Common myeloid progenitor, CD34-positive (primary cell): ENCODE data around the gene NHERF1.

Source experiments
- CTCF ChIA-PET: fragments of 350-600 bp; sonication (Branson Sonifier 250); formaldehyde crosslinking; loops from one replicate; lab custom pipeline; 2021; ENCODE audit warnings: antibody characterized with exemption; lab: Charles Lee
- POLR2A ChIA-PET: fragments of 350-600 bp; sonication (Branson Sonifier 250); formaldehyde crosslinking; loops from one replicate; lab custom pipeline; 2021; ENCODE audit warnings: antibody characterized with exemption; lab: Charles Lee
- DNase-seq, 3 donors: peaks; one replicate each; pipeline versions ENCODE4 v3.0.0 to v3.0.0-alpha.2; 2013
- H3K27ac ChIP-seq, 2 experiments: 1 replicate in 1 of 2; 2 replicates in 1 of 2; pipeline ENCODE4 v1.7.0; 2013; ENCODE audit warnings: inconsistent platforms in 2 of 2, low read length in 2 of 2, mild to moderate bottlenecking in 2 of 2, low read depth in 1 of 2, moderate library complexity in 1 of 2; ENCODE audit not compliant: severe bottlenecking in 2 of 2, insufficient read depth in 1 of 2, poor library complexity in 1 of 2
- H3K27me3 ChIP-seq, 5 experiments: replicated peaks in 2 of 5; 1 replicate in 3 of 5; 2 replicates in 2 of 5; pipeline versions ENCODE4 v1.6.1 to v1.7.0; 2013; ENCODE audit warnings: low read length in 4 of 5, mild to moderate bottlenecking in 2 of 5, moderate library complexity in 2 of 5, inconsistent platforms in 1 of 5; ENCODE audit not compliant: insufficient read depth in 5 of 5, control insufficient read depth in 4 of 5
- H3K36me3 ChIP-seq, 4 experiments: 1 replicate in 2 of 4; 2 replicates in 2 of 4; pipeline versions ENCODE4 v1.6.1 to v1.7.0; 2013; ENCODE audit warnings: low read length in 3 of 4, control low read depth in 1 of 4, mild to moderate bottlenecking in 1 of 4; ENCODE audit not compliant: control insufficient read depth in 4 of 4, insufficient read depth in 4 of 4
- H3K4me1 ChIP-seq, 4 experiments: 1 replicate in 3 of 4; 2 replicates in 1 of 4; pipeline versions ENCODE4 v1.6.1 to v1.7.1; 2013; ENCODE audit warnings: low read length in 3 of 4, mild to moderate bottlenecking in 3 of 4, control low read depth in 1 of 4, inconsistent platforms in 1 of 4, moderate library complexity in 1 of 4; ENCODE audit not compliant: control insufficient read depth in 4 of 4, insufficient read depth in 4 of 4; ENCODE audit errors: control extremely low read depth in 1 of 4
- H3K4me3 ChIP-seq, 7 experiments: 1 replicate in 4 of 7; 2 replicates in 3 of 7; pipeline versions ENCODE4 v1.5.1 to v1.7.0; 2013; ENCODE audit warnings: mild to moderate bottlenecking in 7 of 7, low read length in 6 of 7, moderate library complexity in 6 of 7, inconsistent platforms in 2 of 7, low read depth in 2 of 7, control low read depth in 1 of 7; ENCODE audit not compliant: insufficient read depth in 4 of 7, control insufficient read depth in 1 of 7; ENCODE audit errors: extremely low read depth in 1 of 7
- H3K9me3 ChIP-seq, 5 experiments: 1 replicate in 4 of 5; 2 replicates in 1 of 5; pipeline versions ENCODE4 v1.6.1 to v1.7.1; 2013; ENCODE audit warnings: low read length in 4 of 5, mild to moderate bottlenecking in 2 of 5, inconsistent platforms in 1 of 5, low read depth in 1 of 5, moderate library complexity in 1 of 5; ENCODE audit not compliant: control insufficient read depth in 4 of 5, insufficient read depth in 2 of 5; ENCODE audit errors: control extremely low read depth in 1 of 5
- WGBS: methylation state at CpG from one replicate; pipeline ENCODE4 v1.1.5; 2013; ENCODE audit not compliant: insufficient coverage; 5-methylcytosine and 5-hydroxymethylcytosine counted together

The NHERF1 gene

DNA sequence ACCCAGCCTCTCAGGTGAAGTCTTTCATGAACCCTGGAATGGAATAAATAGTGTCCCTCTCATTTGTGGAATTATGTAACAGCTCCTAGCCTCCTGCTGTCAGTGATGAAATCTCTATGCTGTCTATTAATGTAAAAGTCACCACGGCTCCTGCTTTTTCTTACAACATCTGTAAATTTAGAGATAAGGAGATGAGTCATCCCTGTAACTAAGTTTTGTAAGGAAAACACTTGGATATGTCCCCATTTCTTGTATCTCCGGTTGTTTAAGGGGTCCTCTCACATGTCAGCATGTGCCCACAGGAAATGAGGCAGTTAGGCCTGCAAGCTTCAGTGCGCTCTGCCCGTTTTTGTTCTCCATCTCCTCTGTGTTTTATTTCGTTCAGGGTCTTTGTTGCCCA, 30.5 kb downstream of the NHERF1 start:
- H3K9me3 ChIP-seq, result no peaks in the 10 kb centered on the region
- DNase-seq, result peak in 2 of 3 donors; percentile 45 to 51
- no peak overlapping the region for H3K4me3 ChIP-seq
- no peaks in the 10 kb centered on the region for H3K27me3 ChIP-seq
- peak overlapping the region; percentile 51 to 63 for H3K27ac ChIP-seq
- POLR2A ChIA-PET, result interaction anchor here (1.2 to 2.2 kb wide), 5 partner anchors 8 to 41 kb away, joined by 5 to 14 read pairs (median 7); partner anchors contain the start of gene NHERF1
- 51% methylated on average over 5 of the region's 5 CpGs for WGBS
- peaks cover 20 to 61% (median 48%) of the 10 kb centered on the region in 4 experiments for H3K4me1 ChIP-seq
- CTCF ChIA-PET, result interaction anchor here (0.7 to 14.2 kb wide), 15 partner anchors 9 to 122 kb away, joined by 3 to 154 read pairs (median 7); partner anchors contain the start of genes NHERF1 and RAB37
- peaks cover 0 to 9% (median 3%) of the 10 kb centered on the region in 4 experiments for H3K36me3 ChIP-seq

DNA sequence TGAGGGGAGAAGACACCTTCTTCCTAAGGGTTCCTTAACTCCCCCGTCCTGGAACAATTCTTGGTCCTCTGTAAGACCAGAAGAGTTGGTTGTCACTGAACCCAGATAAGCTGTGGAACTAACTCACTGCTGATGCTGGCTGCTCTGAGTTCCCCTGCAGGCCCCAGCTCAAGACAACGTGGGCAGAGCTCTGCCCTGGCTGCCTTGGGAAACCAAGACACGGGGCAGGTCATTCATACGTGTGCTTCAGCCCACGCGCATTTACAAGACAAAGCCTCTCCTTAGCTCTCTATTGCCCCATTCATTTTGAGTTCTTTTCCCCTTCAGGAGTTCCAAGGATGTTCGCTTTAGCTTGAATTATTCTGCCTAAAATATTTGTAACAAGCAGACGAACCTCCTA, 31.1 kb downstream of the NHERF1 start:
- H3K27ac ChIP-seq, result peak overlapping the region; percentile 51 to 63
- ChIA-PET CTCF (interaction anchor here (0.7 to 14.2 kb wide), 14 partner anchors 9 to 122 kb away, joined by 3 to 154 read pairs (median 8); partner anchors contain the start of genes NHERF1 and RAB37), POLR2A (interaction anchor here (0.9 to 2.2 kb wide), 6 partner anchors 9 to 42 kb away, joined by 3 to 14 read pairs (median 6); partner anchors contain the start of gene NHERF1)
- H3K4me1 ChIP-seq, result peaks cover 20 to 66% (median 53%) of the 10 kb centered on the region in 4 experiments
- H3K4me3 ChIP-seq, result peak overlapping the region in 2 of 7 experiments; percentile 20 to 38
- H3K36me3 ChIP-seq, result peaks cover 0 to 9% (median 2%) of the 10 kb centered on the region in 4 experiments
- no peaks in the 10 kb centered on the region for H3K9me3 ChIP-seq
- H3K27me3 ChIP-seq, result no peaks in the 10 kb centered on the region
- no peak for DNase-seq
- 71% methylated on average over 8 of the region's 8 CpGs for WGBS

GRCh38 chr17:74779948-74780400, 31.5 kb downstream of the NHERF1 start:
- WGBS, result 25% methylated on average over 10 of the region's 11 CpGs
- peak overlapping the region in 2 of 7 experiments; percentile 20 to 38 for H3K4me3 ChIP-seq
- DNase-seq, result peak; percentile 95 to 99 (median 98)
- CTCF ChIA-PET, result interaction anchor here (0.6 to 14.2 kb wide), 14 partner anchors 10 to 123 kb away, joined by 3 to 154 read pairs (median 8); partner anchors contain the start of genes NHERF1 and RAB37
- H3K4me1 ChIP-seq, result peaks cover 23 to 70% (median 58%) of the 10 kb centered on the region in 4 experiments
- no peaks in the 10 kb centered on the region for H3K9me3 ChIP-seq
- H3K36me3 ChIP-seq, result peaks cover 0 to 11% (median 2%) of the 10 kb centered on the region in 4 experiments
- POLR2A ChIA-PET, result interaction anchor here (0.8 to 2.2 kb wide), 6 partner anchors 9 to 42 kb away, joined by 3 to 14 read pairs (median 7); partner anchors contain the start of gene NHERF1
- no peaks in the 10 kb centered on the region for H3K27me3 ChIP-seq
- peak overlapping the region; percentile 20 to 63 for H3K27ac ChIP-seq

GRCh38 chr17:74780443-74781238, 32.2 kb downstream of the NHERF1 start:
- H3K27ac ChIP-seq, result peak overlapping the region; percentile 20 to 30

GRCh38 chr17:74782571-74782970, 34.1 kb downstream of the NHERF1 start:
- Histone ChIP-seq H3K27me3 (no peaks in the 10 kb centered on the region), H3K9me3 (no peaks in the 10 kb centered on the region), H3K27ac (no peak overlapping the region), H3K36me3 (peaks cover 0 to 16% (median 2%) of the 10 kb centered on the region in 4 experiments), H3K4me3 (no peak overlapping the region), H3K4me1 (peaks cover 17 to 72% (median 61%) of the 10 kb centered on the region in 4 experiments)
- DNase-seq, result no peak
- WGBS, result 98% methylated on average over 5 of the region's 5 CpGs
- ChIA-PET POLR2A (interaction anchor here (1.1 kb wide), 1 partner anchor 24 kb away, joined by 3 read pairs; no protein-coding TSS in a partner anchor), CTCF (interaction anchor here (0.8 to 14.2 kb wide), 9 partner anchors 9 to 129 kb away, joined by 3 to 154 read pairs (median 5); partner anchors contain the start of gene NHERF1)

More at GRCh38 chr17:74780443-74781238, 32.2 kb downstream of the NHERF1 start:
- Histone ChIP-seq H3K4me3 (peak overlapping the region in 1 of 7 experiments; percentile 24), H3K27me3 (no peaks in the 10 kb centered on the region), H3K9me3 (no peaks in the 10 kb centered on the region), H3K4me1 (peaks cover 21 to 70% (median 59%) of the 10 kb centered on the region in 4 experiments), H3K36me3 (peaks cover 0 to 16% (median 2%) of the 10 kb centered on the region in 4 experiments)
- ChIA-PET CTCF (interaction anchor here (0.6 to 14.2 kb wide), 19 partner anchors 8 to 124 kb away, joined by 3 to 154 read pairs (median 6); partner anchors contain the start of genes NHERF1 and RAB37), POLR2A (interaction anchor here (0.8 to 2.2 kb wide), 6 partner anchors 10 to 43 kb away, joined by 3 to 14 read pairs (median 7); partner anchors contain the start of gene NHERF1)
- 51% methylated on average over 5 of the region's 7 CpGs for WGBS
- DNase-seq, result peak; percentile 65 to 82 (median 78)

DNA sequence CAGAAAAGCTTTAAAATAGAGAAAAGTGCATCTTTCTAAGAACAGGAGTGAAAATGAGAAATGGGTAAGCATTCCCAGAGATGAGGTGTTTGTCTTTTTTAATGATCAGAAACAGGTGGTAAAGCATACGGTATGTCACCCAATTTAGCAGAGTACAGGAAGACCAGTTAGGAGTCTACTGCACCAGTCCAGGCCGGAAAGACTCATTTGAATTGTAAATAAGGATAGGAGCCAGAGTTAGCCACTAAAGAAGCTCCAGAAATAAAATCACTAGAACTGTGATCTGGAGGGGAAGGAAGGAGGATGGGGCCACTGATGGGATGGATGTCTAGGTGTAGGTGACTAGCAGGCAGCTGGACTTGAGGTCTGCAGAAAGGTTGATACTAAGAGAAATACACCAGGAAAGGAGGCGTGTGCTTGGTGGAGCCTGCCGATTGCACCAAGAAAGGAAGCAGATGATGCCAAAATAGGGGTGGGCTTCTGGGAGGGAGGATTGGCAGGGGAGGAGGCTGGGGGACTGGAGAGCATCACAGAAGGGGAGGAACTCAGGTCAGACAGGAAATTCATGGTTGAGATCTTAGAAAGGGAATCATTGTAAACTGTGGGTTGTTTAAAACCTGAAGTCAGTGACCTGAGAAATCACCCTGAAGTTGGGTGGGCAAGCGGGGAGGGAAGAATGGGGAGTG, 35.8 kb downstream of the NHERF1 start:
- no peak overlapping the region for H3K27ac ChIP-seq
- POLR2A ChIA-PET, result no interaction called here
- no peaks in the 10 kb centered on the region for H3K9me3 ChIP-seq
- CTCF ChIA-PET, result interaction anchor here (0.8 to 3.1 kb wide), 12 partner anchors 9 to 127 kb away, joined by 3 to 19 read pairs (median 4); no protein-coding TSS in a partner anchor
- 58% methylated on average over 4 of the region's 5 CpGs for WGBS
- no peak overlapping the region for H3K4me3 ChIP-seq
- peak in 2 of 3 donors; percentile 70 to 75 for DNase-seq
- peaks cover 0 to 19% (median 4%) of the 10 kb centered on the region in 4 experiments for H3K36me3 ChIP-seq
- H3K4me1 ChIP-seq, result peaks cover 12 to 55% (median 52%) of the 10 kb centered on the region in 4 experiments
- H3K27me3 ChIP-seq, result no peaks in the 10 kb centered on the region
